HepG2 (cell line): ENCODE measurements around the gene SPACA4. TPM values are rescaled to one million over a fixed set of nuclear protein-coding genes. Genes with fewer than 3 reads are reported as not detected.

Source experiments
- AHR ChIP-seq: IDR thresholded peaks from 2 replicates; pipeline ENCODE4 v1.6.1; 2018; ENCODE audit warnings: missing genetic modification reagents, missing compliant biosample characterization
- ERF ChIP-seq: IDR thresholded peaks from 2 replicates; pipeline ENCODE4 v1.6.1; 2018; ENCODE audit warnings: missing biosample characterization, missing genetic modification reagents
- KDM2A ChIP-seq: sonication (generic); formaldehyde crosslinking; IDR thresholded peaks from 2 replicates; pipeline ENCODE4 v1.4.0; 2020; ENCODE audit warnings: low read depth, missing genetic modification reagents, borderline replicate concordance
- KDM4B ChIP-seq: sonication (generic); formaldehyde crosslinking; IDR thresholded peaks from 2 replicates; pipeline ENCODE4 v1.4.0; 2020; ENCODE audit warnings: missing genetic modification reagents
- MTF2 ChIP-seq: sonication (generic); formaldehyde crosslinking; IDR thresholded peaks from 2 replicates; pipeline ENCODE4 v1.5.0; 2020; ENCODE audit warnings: missing genetic modification reagents, borderline replicate concordance
- NCOA2 ChIP-seq: sonication (generic); formaldehyde crosslinking; IDR thresholded peaks from 2 replicates; pipeline ENCODE4 v1.8.0; 2022; ENCODE audit warnings: inconsistent platforms
- NR2F6 ChIP-seq, 2 experiments: IDR thresholded peaks; 2 replicates each; pipeline ENCODE4 v1.6.1; 2016; ENCODE audit warnings: antibody characterized with exemption in 1 of 2, mild to moderate bottlenecking in 1 of 2
- RXRA ChIP-seq: sonication (generic); formaldehyde crosslinking; IDR thresholded peaks from 2 replicates; pipeline ENCODE4 v1.5.1; 2020; ENCODE audit warnings: missing genetic modification reagents
- TBP ChIP-seq: sonication (generic); formaldehyde crosslinking; IDR thresholded peaks from 2 replicates; pipeline ENCODE4 v1.5.0; 2020; ENCODE audit warnings: missing genetic modification reagents
- TFAP4 ChIP-seq: sonication (generic); IDR thresholded peaks from 2 replicates; pipeline ENCODE4 v1.6.1; 2016; ENCODE audit warnings: low read depth, borderline replicate concordance
- THAP11 ChIP-seq: IDR thresholded peaks from 2 replicates; pipeline ENCODE4 v1.6.1; 2016; ENCODE audit warnings: missing biosample characterization, missing genetic modification reagents
- TMF1 ChIP-seq: sonication (generic); formaldehyde crosslinking; IDR thresholded peaks from 2 replicates; pipeline ENCODE4 v1.8.1; 2022; ENCODE audit warnings: low read depth, missing genetic modification reagents
- ZFAT ChIP-seq: sonication (generic); formaldehyde crosslinking; conservative IDR thresholded peaks from 2 replicates; pipeline ENCODE4 v1.8.1; 2023; ENCODE audit warnings: missing genetic modification reagents, inconsistent platforms
- ZNF350 ChIP-seq: sonication (generic); formaldehyde crosslinking; IDR thresholded peaks from 2 replicates; pipeline ENCODE4 v1.4.0; 2020; ENCODE audit warnings: mild to moderate bottlenecking, low read depth, missing genetic modification reagents, borderline replicate concordance
- ZNF709 ChIP-seq: sonication (generic); formaldehyde crosslinking; IDR thresholded peaks from 2 replicates; pipeline ENCODE4 v1.5.0; 2020; ENCODE audit warnings: mild to moderate bottlenecking, missing genetic modification reagents
- polyA plus RNA-seq, 8 experiments: library from polyadenylated mRNA; depleted of rRNA in 3 of 8; stranded (reverse) in 7 of 8; unstranded in 1 of 8; fragments of >200 nt; fragmentation: Illumina TruSeq in 4 of 8; extraction: Trizol in 4 of 8; gene quantifications; 2 replicates each; pipeline versions ENCODE4 v1.2.1 to v1.2.3, GENCODE V29; 2011 to 2016; ENCODE audit warnings: low read depth in 4 of 8, missing spikeins in 1 of 8, mixed read lengths in 1 of 8; ENCODE audit not compliant: insufficient read depth in 1 of 8
- total RNA-seq, 5 experiments: library from RNA; depleted of rRNA; stranded (reverse); fragments of >200 nt; fragmentation: Illumina TruSeq; extraction: Trizol; gene quantifications; 2 replicates each; pipeline ENCODE4 v1.2.3, GENCODE V29; 2016; ENCODE audit warnings: low read depth in 1 of 5
- TF ChIP-seq, protein P1 (sequence below): sonication (generic); formaldehyde crosslinking; IDR thresholded peaks from 2 replicates; pipeline ENCODE4 v1.4.0; 2020; ENCODE audit warnings: mild to moderate bottlenecking, missing genetic modification reagents
- TF ChIP-seq, protein P2 (sequence below): sonication (generic); formaldehyde crosslinking; IDR thresholded peaks from 2 replicates; pipeline ENCODE4 v1.5.0; 2020; ENCODE audit warnings: missing genetic modification reagents
- TF ChIP-seq, protein P3 (sequence below): IDR thresholded peaks from 2 replicates; pipeline ENCODE4 v1.6.1; 2012; ENCODE audit warnings: inconsistent platforms

Gene SPACA4
- total and polyA plus RNA-seq, 2 of the 13 experiments (the other 11 are each of a cell fraction or from before 2014, with no cell fraction given): not detected

DNA sequence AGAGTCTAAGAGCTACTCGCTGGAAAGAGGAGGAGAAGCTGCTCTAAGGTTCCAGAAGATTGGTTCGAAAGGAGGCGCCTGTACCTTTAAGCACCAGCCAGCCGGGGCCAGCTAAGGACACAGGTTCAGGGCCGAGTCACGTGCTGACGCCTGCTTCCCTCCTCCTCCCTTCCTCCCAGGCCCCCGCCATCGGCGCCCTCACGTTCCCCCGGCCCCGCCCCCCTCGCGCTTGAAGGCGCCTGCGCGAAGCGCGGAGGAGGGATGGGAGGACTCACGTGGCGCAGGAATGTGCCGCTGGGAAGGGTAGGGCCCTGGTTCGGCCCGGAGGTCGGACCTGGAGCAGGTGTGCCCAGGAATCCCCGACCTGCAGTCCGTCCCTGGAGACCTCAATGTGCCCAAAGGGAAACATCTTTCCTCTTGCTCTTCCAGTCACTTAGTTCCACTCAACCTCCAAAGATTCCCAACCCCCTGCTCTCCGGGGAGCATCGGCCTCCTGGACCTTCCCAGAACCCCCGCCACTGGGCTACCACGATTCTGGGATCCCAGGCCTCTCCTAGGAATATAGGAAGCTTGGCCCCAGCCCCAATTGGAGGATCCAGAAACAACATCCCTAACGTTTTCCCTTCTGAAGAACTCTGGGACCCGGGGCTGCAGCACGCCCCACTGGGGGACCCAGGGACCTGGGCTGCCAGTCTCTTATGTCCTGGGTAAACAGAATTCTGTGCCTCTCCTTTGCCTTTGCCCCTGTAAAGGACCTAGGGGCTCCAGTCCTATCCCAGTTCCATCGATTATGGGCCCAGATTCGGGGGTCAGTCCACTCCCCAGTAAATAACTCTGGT is 28.1 kb downstream of the SPACA4 start (continued):
- no peak for TF ChIP-seq TBP (CRISPR knock-in tag)
- peak; percentile 69; the same call in 1 of the 2 replicates for TF ChIP-seq AHR (CRISPR knock-in tag)
- TF ChIP-seq ZFAT (CRISPR knock-in tag): no peak
- 0 out of 2 replicates have a peak, but pooled peaks have one; percentile 34 for TF ChIP-seq KDM4B
- peak; percentile 40; the same call in 1 of the 2 replicates for TF ChIP-seq TFAP4
- peak; percentile 89 for TF ChIP-seq KDM2A (CRISPR knock-in tag)
- TF ChIP-seq, protein P1, sequence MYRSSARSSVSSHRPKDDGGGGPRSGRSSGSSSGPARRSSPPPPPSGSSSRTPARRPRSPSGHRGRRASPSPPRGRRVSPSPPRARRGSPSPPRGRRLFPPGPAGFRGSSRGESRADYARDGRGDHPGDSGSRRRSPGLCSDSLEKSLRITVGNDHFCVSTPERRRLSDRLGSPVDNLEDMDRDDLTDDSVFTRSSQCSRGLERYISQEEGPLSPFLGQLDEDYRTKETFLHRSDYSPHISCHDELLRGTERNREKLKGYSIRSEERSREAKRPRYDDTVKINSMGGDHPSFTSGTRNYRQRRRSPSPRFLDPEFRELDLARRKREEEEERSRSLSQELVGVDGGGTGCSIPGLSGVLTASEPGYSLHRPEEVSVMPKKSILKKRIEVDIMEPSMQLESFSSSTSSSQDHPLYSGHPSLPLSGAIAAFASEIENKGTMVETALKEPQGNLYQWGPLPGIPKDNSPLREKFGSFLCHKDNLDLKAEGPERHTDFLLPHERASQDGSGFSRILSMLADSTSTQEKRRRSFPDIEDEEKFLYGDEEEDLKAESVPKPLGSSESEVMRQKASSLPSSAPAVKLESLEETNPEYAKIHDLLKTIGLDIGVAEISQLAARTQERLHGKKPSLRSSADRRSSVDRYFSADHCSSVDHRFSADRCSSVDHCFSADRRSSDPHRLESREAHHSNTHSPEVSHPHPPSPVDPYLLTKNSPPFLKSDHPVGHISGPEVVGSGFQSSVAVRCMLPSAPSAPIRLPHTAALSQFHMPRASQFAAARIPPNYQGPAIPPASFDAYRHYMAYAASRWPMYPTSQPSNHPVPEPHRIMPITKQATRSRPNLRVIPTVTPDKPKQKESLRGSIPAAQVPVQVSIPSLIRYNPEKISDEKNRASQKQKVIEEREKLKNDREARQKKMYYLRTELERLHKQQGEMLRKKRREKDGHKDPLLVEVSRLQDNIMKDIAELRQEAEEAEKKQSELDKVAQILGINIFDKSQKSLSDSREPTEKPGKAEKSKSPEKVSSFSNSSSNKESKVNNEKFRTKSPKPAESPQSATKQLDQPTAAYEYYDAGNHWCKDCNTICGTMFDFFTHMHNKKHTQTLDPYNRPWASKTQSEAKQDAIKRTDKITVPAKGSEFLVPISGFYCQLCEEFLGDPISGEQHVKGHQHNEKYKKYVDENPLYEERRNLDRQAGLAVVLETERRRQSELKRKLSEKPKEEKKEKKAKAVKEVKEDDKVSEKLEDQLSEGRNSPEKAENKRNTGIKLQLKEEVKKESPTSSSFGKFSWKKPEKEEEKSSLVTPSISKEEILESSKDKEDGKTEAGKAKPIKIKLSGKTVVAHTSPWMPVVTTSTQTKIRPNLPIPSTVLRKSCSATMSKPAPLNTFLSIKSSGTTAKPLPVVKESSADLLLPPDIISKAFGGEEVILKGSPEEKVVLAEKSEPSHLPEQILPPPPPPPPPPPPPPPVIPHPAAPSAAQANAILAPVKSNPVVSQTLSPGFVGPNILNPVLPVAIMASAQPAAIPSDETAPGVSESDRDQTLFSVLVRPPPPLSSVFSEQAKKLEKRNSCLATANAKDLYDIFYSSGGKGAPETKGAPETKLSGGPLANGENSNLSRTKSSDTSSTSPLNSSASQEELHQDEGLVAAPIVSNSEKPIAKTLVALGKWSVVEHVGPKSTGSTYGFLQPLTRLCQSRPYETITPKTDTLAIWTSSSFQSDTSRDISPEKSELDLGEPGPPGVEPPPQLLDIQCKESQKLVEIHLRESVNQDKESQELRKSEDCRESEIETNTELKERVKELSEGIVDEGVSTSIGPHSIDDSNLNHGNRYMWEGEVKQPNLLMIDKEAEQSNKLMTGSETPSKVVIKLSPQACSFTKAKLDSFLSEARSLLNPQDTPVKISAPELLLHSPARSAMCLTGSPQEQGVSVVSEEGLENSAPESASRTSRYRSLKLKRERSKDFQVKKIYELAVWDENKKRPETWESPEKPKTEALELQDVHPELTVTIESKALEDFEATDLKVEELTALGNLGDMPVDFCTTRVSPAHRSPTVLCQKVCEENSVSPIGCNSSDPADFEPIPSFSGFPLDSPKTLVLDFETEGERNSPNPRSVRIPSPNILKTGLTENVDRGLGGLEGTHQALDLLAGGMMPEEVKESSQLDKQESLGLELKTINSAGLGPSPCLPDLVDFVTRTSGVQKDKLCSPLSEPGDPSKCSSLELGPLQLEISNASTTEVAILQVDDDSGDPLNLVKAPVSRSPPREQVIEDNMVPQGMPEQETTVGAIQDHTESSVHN (CRISPR knock-in tag): 0 out of 2 replicates have a peak, but pooled peaks have one; percentile 41
- TF ChIP-seq RXRA (CRISPR knock-in tag): peak; percentile 100
- TF ChIP-seq ERF: peak; percentile 88
- peak; percentile 65 for TF ChIP-seq NCOA2 (CRISPR knock-in tag)
- TF ChIP-seq ZNF350 (CRISPR knock-in tag): peak; percentile 35; the same call in 1 of the 2 replicates
- no peak for TF ChIP-seq NR2F6 (IDR thresholded peaks at IDR 0.05)
- TF ChIP-seq NR2F6 (CRISPR knock-in tag; IDR thresholded peaks at IDR 0.05): peak; percentile 67; the same call in 1 of the 2 replicates
- no peak for TF ChIP-seq MTF2
- peak; percentile 77 for TF ChIP-seq THAP11 (CRISPR knock-in tag)
- peak; percentile 85 for TF ChIP-seq TMF1 (CRISPR knock-in tag)
- TF ChIP-seq, protein P2, sequence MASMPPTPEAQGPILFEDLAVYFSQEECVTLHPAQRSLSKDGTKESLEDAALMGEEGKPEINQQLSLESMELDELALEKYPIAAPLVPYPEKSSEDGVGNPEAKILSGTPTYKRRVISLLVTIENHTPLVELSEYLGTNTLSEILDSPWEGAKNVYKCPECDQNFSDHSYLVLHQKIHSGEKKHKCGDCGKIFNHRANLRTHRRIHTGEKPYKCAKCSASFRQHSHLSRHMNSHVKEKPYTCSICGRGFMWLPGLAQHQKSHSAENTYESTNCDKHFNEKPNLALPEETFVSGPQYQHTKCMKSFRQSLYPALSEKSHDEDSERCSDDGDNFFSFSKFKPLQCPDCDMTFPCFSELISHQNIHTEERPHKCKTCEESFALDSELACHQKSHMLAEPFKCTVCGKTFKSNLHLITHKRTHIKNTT (CRISPR knock-in tag): no peak
- TF ChIP-seq, protein P3, sequence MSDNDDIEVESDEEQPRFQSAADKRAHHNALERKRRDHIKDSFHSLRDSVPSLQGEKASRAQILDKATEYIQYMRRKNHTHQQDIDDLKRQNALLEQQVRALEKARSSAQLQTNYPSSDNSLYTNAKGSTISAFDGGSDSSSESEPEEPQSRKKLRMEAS: peak; percentile 96
- TF ChIP-seq ZNF709 (CRISPR knock-in tag): peak; percentile 60; the same call in 1 of the 2 replicates
